Measurements from ENCODE around the gene INPP5A.

GRCh38 chr10:132589015-132589414, 51.4 kb downstream of the INPP5A start:
- TF ChIP-seq CTCF (IDR thresholded peaks at IDR 0.05) (no peak), POLR2A (IDR thresholded peaks at IDR 0.05) (no peak)

All from lower leg skin (tissue), 3 donors.